Subcutaneous adipose tissue (tissue), 4 donors: ENCODE data around the gene NHLRC4. TPM values are rescaled to one million over a fixed set of nuclear protein-coding genes. Genes with fewer than 3 reads are reported as not detected.

Source experiments
- CTCF ChIP-seq: fragments of 450-650 bp; IDR thresholded peaks from one replicate; pipeline ENCODE4 v1.5.1; 2016; ENCODE audit warnings: low read depth, mild to moderate bottlenecking, control low read depth, antibody characterized with exemption, moderate library complexity
- total RNA-seq, 4 donors: library from RNA; depleted of rRNA; stranded (reverse); fragments of >200 nt; gene quantifications; one replicate each; pipeline ENCODE4 v1.1.0, GENCODE V29; 2016

Gene NHLRC4
- total RNA-seq, 4 donors from 2014 or later = 0.85 to 3.8 (median 2.0) TPM; not detected in 1

- no peak for TF ChIP-seq CTCF
Measured at GRCh38 chr16:580141-580945, 13.5 kb downstream of the NHLRC4 start.

GRCh38 chr16:580946-581498 lies 14.2 kb downstream of the NHLRC4 start:
- no peak for TF ChIP-seq CTCF

DNA sequence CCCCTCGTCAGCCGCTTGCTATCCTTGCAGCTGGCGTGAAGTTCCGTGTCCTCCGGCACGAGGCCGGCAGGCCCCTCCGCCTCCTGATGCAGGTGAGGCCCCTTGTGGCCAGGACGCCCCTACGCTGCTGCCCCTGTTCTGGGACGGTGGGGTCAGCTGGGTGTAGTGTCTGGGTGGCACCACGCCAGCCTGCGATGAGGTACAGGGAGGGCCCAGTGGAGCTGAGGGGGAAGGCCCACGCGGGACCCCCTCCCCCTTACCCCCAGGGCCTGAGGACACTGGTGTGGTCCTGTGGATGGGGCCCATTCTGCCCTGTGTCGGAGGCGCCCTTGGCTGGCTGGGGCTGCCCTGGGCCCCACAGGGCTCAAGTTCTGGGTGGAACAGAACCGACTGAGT lies 15.4 kb downstream of the NHLRC4 start:
- no peak for TF ChIP-seq CTCF

DNA sequence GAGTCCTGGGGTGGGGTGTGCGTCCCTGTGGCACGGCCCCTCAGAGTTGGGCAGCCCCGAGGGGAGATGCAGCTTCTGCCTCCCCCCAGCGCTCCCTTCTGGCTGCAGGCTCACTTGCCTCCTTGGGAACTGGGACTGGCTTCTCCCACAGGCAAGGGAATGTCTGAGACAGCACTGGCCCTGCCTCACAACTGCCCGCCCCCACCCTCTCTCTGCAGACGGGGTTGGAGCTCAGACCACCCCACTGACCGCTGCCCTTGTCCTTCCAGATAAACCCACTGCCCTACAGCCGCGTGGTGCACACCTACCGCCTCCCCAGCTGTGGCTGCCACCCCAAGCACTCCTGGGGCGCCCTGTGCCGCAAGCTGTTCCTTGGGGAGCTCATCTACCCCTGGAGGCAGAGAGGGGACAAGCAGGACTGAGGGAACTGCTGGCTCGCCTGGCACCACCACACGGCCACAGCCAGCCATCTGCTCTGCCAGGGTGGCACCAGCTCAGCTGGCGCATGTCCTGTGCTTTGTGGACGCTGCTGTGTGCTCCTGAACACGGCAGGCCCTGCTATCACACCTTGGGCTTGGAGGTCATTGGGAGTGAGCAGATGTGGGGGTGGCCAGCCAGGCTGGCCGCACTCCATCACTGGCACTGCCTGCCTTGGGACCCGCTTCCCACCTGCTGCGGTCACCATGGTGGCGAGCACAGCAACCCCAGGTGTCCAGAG lies 16.0 kb downstream of the NHLRC4 start:
- no peak for TF ChIP-seq CTCF

- TF ChIP-seq CTCF = no peak
Measured at GRCh38 chr16:583470-583814, 16.6 kb downstream of the NHLRC4 start.

- no peak for TF ChIP-seq CTCF
Measured at GRCh38 chr16:583815-584591, 17.2 kb downstream of the NHLRC4 start.
